Stimulated activated CD8-positive, alpha-beta memory T cell treated with anti-CD3 and anti-CD28 coated beads, Interleukin-7, amount 100 ng/mL, for 48 hours (primary cell): ENCODE measurements around the gene GAB1.
"Not testable (repeated sequence)": the region's sequence is repeated elsewhere in the genome, so short reads cannot be mapped to it uniquely, and the experiment has no call there.

ENCODE experiments used
- DNase-seq, 2 donors: peaks; one replicate each; pipeline ENCODE4 v3.0.0-alpha.2; 2020; ENCODE audit warnings: low read depth in 1 of 2; ENCODE audit errors: extremely low read depth in 1 of 2

GAB1 gene

DNA sequence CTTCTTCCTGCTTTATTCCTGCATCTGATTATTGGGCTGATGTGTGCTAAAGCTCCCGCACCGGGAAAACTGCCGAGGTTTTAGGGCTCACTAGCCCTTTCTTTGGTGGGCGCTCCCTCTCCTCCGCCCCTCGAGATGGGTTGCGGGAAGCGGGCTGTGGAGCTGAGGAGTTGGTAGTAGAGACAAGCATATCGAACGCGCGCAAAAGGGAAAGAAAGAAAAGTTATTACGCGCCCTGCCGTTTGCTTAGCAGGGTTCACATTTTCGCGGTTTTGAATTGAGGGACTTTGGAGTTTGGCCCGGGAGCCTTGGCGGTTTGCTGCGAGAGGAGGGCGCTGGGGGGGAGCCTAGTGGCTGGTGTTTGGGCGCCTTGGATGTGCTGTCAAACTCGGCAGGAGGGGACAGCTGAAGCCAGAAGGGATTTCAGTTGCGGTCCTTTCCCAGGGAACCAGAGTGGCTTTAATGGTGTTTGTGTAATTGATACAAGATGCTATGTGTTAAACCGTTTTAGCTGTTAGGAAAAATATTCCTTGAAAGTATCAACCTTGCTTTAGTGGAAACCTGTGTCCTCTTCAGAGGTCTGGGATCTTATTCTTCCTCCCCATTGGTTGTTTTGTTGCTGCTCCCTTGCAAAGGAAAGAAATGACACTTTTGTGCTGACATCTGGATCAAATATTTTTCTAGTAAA lies 1.1 kb downstream of the GAB1 start:
- DNase-seq: no peak

DNA sequence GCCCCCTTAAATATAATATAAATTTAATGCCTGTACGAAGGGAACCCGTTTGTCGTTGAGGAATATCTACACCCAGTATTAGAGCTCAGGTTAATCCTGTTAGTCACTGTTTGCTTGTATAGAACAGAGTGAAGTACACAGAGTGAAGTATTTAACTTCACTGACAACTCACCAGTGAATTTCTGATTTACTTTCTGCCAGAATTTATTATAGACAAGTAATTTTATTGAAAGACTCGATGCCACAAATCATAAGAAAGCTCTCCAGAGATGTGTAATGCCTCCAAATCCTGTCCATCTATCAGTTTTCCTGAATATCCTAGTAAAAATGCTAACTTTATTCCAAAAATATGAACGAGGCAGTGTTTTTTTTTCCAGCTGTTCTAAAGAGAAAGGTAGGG lies 1.6 kb downstream of the GAB1 start:
- no peak for DNase-seq

DNA sequence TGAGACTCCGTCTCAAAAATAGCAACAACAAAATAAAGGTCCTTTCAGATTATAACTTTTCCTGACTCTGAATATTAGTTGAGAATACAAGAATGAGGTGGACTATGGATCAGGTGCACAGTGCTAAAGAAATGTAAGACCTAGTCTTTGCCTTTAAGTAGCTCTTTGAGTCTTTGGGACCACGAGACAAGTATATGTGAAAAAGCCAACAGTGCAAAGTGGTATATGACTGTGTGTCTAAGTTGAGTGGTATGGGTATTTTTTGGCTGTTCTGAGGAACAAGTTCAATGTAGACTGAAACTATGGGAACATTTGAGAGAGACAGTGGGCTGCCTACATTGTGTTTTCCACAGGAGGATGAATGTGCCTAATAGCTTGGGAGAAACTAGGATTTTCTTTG lies 2.8 kb downstream of the GAB1 start:
- no peak for DNase-seq

DNA sequence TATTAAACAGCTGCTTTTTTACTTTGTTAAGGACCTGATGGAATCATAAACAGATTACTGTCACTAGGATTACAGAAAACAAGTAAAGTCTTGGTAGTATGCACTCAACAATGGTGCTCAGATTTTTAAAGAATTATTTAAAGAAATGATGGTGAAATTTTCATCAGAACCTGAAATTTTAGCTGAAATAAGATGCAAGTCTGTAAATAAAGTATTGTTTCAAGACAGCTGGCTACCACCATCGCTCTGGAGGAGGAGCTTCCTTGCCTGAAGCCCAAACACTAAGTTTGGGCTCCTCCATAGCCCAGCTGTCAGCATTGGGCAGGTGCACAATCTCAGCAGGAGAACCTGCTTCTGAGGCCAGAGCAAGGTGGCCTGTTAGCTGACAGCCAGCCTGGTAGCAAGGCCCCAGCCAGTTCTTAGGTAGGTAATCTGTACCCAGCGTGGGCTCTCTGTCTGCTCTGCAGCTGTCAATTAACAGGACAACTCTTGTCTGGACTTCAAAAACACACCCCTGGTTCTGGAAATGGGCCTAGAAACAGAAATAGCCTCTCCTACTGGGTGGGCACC lies 4.6 kb downstream of the GAB1 start:
- no peak for DNase-seq

DNA sequence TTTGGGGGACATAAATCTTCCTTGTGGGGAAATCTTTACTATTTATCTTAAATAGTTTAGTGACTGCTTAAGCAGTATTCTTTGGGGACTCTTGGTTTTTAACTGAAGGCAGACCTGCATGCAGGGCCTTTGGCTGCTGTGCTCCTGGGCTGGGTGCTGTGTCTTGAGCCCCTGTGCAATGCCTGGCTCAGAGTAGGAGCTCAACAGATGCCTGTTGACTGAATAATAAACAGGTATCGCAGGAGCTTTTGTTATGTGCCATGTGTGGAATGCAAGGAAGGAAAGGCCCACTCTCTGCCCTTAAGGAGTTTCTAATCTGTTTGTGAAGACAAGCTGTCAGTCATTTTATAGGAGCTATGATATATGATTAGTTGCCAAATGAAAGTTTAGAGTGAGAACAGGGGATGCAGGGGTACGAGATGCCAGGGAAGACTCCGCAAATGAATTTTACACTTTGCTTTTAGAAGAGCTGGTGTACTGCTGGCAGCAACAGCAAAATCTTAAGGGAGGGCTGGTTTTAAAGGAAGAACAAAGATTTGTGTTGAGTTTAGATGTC lies 6.7 kb downstream of the GAB1 start:
- DNase-seq: no peak

DNA sequence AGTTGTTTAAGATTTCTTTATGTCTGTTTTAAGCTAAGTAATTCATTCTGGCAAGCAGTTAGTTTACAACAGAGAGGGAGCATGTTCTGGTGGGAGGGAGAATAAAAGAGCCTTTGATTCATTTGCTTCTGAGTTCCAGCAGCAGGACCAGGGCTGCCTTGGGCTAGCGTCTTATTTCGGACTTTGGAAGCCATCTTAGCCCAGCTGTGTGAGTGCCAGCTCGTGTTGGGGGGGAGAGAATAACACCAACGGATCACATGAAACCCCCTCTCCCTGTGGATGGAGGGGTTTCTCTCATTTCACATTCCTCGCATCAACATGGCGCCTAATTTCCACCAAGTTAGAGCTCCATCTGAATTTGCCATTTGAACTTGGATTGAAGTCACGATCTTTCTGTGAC lies 7.4 kb downstream of the GAB1 start:
- no peak for DNase-seq

DNA sequence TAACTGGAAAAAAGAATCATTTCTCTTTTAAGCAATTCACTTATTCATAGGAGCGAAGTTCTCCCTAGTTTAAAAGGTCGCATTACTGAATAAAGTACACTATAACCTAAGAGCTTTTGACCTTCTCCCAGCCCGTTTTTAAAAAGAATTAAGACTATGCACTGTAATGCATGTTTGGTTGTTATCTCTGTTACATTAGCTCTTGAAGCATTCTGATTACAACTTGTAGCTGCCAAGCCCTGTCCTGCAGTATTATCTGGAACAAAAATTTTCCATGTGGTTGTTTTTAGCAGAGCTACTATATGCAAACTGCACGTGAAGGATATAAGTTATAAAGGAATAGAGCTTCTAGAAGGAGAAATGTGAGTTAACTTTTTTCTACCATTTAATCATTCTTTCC lies 8.1 kb downstream of the GAB1 start:
- DNase-seq: no peak

DNA sequence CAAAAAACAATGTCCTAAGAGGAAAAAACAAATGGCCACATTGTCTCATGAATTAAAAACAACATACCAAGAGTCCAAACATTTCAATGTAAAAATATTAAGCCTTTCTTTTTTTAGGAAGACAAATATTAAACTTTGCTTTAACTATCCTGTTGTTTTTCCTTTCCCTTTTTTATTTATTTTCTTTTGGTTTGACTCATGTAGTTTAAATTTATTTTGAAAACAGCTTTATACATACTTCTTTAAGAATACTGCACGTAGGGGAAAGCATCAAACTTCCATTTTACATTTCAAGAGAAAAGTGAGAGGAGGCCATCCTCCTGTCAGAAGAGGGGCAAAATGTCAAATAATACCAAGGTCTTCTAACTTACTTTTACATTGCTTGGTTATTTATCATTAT lies 8.7 kb downstream of the GAB1 start:
- DNase-seq: no peak

DNA sequence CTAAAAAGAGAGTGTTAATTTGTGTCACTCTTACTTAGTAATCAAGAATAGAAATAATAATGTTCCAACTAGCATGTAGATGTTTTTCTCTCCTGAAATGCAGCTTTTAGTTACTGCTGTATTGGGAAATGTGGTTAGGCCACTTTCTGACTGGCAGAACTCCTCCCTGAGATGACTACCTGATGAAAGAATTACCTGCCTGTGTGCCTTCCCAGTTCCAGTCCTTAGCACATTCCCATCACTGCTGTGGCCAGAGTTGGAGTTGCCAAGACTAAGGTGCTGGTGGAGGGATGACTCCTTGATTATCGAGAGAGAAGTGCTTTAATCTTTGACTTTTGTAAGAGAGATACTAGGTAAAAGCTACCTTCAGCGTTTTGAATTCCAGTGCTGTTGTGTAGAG lies 9.5 kb downstream of the GAB1 start:
- no peak for DNase-seq

DNA sequence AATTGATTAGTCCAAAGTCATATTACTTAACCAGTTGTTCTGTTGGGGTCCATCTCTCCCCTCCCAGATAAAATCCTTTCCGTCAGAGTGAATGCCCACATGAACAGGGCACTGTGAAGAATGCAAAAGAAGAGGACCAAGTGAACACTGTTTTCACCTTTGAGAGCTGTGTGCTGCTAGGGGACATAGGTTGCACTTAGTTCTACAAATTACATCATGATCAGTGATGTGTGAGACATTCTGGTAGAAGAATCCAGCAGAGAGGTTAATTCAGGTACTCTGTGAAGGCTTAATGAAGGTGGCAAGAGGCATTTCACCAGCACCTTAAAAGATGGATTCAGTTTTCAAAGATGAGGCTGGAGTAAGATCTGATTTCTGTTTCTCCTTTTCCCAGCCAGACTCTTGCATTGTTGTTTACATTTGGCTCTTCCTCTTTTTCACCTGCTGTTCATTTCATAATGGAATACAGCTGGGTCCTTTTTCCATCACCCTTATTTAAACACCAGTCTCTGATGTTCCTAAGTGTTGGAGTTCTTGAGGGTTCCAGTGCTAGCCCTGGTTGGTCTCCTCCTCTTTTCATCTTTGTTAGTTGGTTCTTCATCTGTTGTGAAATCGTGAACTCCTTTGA lies 10.9 kb downstream of the GAB1 start:
- DNase-seq: no peak

DNA sequence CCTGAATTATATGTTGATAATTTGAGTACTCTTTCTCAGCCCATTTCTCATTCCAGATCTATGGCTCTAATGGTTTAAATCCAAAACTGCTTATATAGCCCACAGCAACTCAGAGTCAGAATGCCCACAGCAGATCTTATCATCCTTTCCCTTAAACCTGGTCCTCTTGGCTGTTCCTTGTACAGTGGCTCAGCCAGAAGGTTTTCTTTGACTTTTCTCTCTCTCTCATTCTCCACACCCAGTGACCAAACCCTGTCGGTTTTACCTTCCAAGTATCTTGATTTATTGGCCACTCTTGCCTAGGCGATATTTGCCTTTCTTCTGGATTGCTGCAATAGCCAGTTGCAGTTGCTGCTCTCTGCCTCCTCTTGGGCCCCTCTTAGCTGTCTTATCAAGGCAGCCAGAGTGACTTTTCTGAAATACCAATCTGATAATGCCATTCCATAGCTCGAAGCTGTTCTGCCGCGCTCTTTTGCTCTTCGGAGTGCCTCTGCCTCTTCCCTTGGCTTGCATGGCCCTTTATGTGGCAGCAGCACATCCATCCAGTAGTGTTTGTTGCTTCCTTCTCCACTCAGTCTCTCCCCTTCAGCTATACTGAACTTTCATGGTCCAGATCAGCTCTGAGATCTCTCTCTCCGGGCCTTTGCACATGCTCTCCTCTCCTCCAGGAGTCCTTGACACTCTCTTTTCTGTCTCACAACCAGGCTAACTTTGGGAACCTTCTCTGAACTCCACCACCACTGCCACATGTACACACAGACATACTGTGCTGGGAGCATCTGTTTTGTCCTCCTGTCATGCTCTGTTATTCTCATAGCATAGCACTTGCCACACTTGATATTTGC lies 11.8 kb downstream of the GAB1 start:
- DNase-seq: no peak

DNA sequence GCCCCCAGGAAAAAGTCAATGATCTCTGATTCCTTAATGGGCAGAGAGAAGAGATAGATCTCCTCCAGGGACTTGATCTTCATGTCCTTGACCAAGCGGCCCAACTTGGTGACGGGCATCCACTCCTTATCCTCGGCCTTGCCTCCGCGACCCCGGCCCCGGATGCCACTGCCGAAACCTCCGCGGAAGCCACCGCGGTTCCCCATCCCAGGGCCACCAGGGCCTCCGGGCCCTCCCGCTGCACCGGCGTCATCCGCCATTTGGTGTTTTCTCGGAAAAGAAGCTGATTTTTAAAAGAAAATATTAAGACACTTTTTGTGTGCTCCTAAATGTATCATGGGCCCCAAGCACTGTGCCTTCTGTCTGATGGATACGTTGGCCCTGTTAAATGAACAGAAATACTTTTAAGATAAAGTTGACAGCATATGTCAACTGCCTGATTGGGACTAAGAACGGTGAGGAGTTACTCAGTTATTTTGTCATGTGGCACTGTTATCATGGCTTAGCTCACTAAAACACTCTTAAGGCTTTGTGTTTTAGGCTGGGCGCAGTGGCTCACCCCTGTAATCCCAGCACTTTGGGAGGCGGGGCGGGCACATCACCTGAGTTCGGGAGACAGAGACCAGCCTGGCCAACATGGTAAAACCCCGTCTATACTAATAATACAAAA lies 13.3 kb downstream of the GAB1 start:
- DNase-seq: not testable (repeated sequence)

DNA sequence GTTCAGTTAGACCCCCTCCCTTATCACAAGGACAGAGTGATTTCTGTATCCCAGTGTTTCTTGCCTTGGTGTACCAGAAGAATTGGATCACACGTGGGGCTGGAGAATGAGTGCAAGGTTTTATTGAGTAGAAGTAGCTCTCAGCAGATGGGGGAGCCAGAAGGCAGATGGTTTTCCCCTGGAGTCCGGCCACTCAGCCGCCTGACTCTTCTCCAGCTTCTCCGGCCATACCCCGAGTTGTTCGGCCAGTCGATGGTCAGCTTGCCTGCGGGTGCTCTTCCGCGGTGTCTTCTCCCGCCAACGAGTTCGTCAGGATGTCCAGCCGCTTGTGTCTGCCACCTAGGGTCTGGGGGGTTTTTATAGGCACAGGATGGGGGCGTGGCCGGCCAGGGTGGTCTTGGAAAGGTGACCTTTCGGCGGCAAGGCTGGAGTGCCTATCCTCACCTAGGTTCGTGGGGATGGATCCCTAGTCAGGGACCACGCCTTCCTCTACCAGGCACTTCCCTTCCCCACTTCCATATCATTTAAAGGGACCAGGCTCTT lies 14.5 kb downstream of the GAB1 start:
- DNase-seq: no peak

DNA sequence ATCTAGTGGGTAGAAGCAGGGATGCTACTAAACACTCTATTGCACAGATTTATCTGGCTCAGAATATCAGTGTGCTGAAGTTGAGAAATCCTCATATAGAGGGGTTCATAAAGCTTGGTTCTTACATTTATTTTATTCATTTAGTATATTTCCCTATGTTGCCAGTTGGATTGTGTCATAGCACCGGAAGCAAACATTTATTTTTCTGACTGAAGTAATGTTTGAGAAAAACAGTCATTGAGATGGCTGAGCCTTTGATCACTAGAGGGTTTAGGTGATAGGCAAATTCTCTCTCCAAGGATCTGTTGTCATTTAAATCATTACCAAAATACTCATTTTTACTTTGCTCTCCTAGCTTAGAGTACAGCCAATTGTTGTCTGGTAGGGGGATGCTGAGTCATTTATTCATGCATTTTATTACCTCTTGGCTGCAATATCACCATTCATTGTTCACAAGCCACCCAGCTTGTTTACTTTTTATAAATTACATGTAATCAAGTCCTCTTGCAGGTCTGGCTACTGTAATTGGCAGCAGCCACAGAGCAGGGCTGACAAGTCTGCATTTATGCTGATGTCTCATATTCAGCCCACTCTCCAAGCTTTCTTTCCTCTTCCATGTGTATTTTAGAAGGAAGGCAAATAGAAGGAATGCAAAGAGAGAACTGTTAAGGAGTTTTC lies 15.2 kb downstream of the GAB1 start:
- no peak for DNase-seq

DNA sequence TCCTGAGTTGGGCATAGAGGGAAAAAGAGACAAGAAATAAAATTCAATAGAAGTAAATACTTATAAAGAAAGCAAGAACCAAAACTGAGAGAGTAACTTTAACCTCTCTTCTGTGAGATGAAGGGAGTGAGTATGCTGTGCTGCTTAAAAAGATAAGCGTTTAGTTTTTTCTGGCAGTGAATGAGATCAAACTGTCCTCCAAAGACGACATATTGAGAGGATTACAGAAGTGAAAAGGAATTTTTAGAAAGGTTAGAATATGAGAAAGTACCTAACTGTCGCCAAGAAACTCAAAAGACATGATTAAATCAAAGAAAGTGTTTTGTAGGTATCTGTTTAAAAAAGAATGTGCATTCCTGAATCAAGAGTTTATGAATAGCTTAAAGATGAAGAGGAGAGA lies 16.0 kb downstream of the GAB1 start:
- no peak for DNase-seq

DNA sequence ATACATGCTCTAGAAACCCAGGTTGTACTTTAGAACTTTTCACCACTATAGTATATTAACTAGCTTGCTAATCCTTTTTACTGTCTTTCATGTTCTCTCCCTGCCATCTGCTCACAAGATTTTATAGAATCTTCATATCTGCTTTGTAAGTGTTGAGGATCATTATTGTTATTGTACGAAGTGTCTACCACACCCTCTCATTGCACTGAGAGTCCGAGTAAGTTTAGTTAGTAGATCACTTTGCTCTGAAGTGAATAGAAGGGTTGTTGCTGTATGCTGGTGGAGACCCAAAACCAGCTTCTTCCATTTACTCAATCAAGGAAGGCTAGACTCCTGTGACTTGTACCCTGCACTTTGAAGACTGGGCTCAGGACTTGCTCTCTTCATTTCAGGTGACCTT lies 17.1 kb downstream of the GAB1 start:
- DNase-seq: no peak

DNA sequence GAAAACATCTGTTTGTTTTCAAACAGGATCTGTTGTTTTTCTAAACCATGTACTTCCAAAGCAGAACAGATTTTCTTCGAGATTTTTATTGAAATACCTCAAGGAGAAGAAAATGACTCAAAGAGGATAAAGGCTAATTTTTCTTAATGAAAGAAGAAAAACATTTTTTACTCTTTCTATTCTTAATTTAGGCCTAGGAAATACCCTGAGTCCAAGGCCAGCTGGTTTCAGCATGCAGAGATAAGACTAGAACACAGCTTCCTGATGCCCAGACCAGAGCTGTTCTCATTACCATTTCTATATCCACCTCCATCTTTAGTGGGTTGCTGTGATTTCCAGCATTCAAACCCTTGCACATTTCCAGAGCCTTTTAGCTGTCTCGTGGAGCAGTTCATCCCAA lies 18.3 kb downstream of the GAB1 start:
- no peak for DNase-seq

DNA sequence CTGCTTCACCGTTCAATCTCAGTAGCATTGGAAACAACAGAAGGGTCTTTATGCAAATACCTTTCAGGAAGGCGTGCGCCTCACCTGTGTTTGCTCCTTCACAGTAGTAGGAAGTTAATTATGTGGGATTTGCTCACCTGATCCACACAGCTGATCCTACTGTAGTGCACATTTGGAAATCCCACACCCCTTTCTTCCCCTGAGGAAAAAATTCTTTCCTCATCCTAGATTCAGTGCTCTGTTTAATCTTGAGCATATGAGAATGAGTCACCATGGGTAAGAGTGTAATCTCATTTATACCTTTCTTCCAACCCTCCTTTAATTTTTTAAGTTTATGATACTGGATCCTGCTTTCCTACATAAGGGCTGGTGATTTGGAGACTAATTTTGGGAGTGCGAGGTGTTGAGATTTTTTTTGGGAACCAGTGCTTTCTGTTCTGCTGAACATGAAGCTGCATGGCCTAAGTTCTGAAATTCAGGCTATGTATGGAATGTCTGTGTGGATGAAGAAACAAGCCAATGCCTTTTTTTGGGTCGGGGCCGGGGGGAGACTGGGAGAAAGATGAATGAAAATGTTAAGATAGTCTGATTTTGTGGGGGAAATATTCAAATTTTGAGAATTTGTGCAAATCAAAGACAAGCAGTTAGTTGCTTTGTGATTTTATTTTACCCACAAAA lies 19.0 kb downstream of the GAB1 start:
- DNase-seq: no peak

DNA sequence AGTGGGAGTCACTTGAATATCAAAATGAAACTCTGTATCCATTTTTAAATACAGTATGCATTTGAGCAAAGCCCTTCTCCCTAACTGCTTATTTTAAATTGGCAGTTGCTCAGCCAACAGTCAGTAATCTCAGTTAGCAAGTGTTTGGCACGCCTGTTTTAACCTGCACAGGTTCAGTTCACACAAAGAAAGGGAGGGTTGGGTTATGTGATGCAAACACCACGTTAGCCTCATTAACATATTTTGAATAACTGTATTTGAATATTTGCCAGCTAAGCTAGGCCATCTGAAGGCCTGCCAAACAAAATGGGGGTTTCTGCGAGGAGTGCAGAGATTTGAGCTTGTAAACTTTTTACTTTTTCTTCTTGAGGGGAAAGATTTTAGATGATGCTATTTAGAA lies 19.8 kb downstream of the GAB1 start:
- DNase-seq: no peak
